GOT3 (cell line): ENCODE data around the gene C15orf61.
A peak's percentile ranks its signal among the peaks of the same experiment; 100 is the strongest.

Experiments
- DNase-seq: peaks from one replicate; lab custom pipeline; 2025; ENCODE audit warnings: mixed read lengths; lab: John Stamatoyannopoulos, UW

The C15orf61 gene

DNA sequence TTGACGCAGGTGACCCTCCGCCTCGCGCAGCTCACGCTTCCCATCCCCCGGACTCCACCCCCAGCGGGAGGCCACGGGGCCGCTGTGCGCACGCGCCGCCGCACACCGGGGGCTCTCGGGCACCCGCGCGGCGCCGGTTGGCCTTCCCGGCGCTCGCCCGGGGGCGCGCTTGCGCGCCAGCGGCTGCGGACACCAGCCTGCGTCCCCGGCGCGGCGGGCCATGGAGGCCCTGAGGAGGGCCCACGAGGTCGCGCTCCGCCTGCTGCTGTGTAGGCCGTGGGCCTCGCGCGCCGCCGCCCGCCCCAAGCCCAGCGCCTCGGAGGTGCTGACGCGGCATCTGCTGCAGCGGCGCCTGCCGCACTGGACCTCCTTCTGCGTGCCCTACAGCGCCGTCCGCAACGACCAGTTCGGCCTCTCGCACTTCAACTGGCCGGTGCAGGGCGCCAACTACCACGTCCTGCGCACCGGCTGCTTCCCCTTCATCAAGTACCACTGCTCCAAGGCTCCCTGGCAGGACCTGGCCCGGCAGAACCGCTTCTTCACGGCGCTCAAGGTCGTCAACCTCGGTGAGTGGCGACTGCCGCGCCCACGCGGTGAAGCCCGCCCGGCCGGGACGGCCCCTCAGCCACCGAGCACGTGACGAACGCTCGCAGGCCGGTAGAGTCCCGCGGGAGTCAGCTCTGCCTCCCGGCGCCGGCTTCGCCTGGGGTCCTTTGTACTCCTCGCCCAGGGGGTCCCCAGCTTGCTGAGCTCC lies at the start of gene C15orf61:
C15orf61 (plus strand) TSS at position 103 of the 754 bp plus-strand sequence; CDS start at position 221, 118 bp downstream.
- peak; percentile 73 for DNase-seq

DNA sequence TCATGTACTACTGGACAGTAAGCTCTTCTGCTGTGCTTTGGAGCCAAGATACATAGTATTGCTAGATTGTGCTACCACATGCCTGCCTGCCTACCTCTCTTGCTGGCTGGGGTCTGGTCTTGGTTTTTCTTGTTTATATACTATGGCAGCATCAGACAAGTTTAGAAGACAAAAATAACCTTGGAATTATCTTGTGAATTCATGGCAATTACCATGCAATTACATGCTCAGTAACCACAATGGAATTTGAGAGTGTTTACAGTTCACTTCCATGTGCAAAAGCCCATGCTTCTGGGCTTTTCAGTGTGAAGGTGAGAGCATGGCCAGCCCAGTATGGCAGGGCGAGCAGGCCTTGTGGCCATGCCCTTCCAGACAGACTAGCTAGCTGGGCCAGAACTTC lies 48.0 kb upstream of the C15orf61 start:
- no peak for DNase-seq

GRCh38 chr15:67474405-67475110 lies 46.4 kb upstream of the C15orf61 start:
- DNase-seq, result no peak

DNA sequence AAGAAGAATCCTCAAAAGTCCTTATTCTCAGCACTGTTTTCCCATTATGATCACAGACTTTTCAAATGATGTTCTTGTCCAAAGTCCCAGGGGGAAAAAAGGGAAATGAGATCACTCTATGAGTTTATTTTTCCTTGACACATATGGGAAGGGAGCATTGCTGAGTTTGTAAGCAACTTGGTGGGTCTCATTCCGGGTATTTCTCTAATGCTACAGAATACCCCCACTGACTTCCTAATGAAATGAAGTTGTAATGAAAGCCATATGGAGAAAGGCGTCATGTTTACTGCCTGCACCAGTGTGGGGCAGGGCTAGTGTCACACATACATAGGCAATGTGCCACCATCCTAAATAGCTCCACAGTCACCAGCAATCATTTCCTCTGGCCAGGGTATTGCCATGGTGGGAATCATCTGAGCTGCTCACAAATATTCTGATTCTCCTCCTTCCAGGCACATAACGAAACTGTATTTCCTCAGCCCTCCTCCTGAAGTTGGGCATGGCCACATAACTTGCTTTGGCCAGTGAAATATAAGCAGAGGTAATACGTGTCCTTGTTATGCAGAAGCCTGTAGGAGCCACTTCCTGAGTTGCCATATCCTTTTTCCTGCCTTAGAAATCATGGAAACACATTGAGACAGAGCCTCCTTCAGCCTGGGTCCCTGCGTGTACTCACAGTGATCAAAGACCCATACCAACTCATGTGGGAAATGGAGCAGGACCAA lies 41.0 kb upstream of the C15orf61 start:
- no peak for DNase-seq

- no peak for DNase-seq
Observed at GRCh38 chr15:67480741-67481140, 40.2 kb upstream of the C15orf61 start.

- DNase-seq, result no peak
Observed at GRCh38 chr15:67481680-67482079, 39.3 kb upstream of the C15orf61 start.

GRCh38 chr15:67495585-67495984 lies 25.3 kb upstream of the C15orf61 start:
- no peak for DNase-seq

DNA sequence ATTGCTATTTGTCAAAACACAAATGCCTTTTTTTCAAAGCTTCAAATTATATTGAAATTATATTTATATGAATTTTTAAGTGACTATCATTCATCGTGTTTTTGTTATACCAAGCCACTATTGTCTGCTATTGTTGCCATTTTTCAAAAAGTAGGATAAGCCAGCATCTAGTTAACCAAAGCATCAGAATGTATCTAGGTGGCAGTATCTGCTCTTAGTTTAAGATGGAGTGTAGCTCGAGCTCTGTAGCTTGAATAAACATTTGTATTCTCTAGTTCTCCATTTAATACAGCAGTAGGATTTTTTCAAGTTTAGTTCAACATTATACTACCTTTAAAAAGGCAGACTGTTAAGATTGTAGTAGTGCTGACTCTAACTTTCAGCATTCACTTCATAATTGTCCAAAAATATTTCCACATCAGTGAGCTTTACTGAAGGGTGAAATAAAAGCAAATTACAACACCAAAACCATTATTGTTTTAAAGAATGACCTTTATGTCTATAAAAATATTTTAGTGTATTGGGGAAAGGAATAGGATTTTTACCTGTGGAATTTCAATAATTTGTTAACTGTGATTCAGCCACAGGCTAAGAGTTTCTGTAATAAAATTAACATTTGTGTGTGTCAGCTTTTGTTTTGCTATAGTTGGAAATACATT lies 19.6 kb upstream of the C15orf61 start:
- DNase-seq, result no peak

DNA sequence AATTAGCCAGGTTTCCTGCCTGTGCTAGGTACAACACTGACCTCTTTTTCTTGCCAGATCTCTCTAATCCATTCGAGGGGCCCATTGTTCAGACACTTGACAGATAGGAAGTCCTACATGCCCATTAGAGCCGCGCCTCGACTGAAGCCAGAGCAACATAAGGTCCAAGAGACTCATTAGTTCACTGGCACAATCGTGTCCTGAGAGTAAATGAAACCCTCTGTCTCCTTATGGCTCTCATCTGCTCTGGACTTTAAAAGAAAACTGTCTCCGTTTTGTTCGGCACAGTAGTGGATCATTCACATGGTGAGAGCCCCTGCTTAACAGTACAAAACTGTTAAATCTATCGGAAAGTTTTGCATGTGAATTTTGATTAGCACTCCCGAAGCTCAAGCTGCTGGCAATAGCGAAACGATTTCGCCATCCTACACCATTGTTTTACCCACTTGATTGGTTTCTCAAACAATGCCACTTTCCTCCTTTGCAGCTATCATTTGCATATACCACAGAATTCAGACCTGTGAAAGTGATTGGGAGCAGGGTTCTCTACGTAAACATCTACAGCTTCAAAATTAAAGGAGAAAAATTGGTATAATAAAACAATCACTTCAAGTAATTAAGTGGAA lies 19.0 kb upstream of the C15orf61 start:
- DNase-seq, result no peak

- no peak for DNase-seq
Observed at GRCh38 chr15:67504056-67504455, 16.9 kb upstream of the C15orf61 start.

GRCh38 chr15:67504796-67505195 lies 16.1 kb upstream of the C15orf61 start:
- DNase-seq, result no peak

DNA sequence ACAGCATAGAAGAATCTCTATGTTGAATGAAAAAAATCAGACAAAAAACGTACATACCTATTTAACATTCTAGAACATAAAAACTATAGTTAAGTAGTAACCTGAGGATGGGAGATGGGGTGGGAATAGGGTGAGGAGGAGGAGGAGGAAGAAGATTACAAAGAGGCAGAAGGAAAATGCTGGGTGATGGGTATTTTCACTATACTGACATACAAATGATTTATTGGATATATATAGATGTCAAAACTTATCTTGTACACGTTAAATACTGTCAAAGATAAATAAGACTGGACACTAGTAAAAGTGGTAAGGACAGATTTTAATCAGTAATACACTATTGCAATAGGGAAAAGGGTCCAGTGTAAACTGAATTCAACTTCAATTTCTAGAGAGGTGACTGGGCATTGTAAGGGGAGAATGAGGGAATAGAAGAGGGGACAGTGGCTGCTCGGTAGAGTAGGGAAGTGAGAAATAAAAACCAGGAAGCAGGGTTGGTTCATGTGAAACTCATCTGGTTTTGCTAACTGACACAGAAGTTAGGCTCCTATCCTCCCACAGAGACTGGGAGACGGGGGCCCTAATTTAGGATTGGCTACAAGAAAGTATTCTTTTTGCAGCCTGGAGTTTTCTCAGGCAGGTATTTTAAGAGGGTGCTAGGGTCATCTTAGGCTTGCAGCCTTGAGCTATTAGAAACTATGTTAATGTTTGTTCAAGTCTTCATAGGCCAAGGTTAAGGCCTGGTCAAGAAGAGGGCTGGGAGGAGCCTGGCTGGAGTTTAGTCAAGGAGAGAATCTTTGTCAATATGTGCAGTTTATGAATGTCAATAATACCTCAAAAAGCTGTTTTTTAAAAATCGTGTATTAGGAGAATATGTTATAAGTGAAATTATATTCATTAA lies 15.0 kb upstream of the C15orf61 start:
- no peak for DNase-seq

DNA sequence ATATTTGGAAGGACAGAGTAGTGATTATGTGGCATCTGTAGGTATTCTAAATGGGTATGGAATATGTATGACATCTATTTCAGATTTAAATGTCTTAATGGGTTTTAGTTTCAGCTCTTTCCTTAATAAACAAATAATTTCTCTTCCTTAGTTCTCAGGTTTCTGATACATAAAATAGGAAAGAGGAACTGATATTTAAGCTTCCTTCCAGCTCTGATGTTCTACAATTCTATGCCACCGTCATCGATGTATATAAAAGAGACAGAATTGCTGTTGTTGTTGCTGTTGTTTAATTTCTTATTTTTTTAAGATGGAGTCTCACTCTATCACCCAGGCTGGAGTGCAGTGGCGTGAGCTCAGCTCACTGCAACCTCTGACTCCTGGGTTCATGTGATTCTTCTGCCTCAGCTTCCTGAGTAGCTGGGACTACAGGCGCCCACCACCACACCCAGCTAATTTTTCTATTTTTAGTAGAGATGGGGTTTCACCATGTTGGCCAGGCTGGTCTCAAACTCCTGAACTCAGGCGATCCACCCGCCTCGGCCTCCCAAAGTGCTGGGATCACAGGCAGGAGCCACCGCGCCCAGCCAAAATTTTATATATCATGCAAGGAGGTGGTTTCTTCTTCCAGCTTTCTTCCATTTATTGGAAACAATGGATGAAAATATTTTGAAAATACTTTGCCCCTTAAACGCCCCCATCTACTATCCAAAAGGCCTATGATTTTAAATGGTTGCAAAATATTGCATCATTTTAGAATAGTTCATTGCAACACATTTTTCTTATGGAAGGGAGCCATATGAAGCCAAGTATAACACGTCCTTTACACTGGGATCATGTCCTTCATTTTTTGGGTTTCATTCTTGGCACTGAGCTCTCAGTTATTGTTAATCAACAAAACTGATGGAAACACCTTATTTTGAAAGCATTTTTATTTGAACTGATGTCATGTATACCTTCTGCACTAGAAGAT lies 13.9 kb upstream of the C15orf61 start:
- no peak for DNase-seq

DNA sequence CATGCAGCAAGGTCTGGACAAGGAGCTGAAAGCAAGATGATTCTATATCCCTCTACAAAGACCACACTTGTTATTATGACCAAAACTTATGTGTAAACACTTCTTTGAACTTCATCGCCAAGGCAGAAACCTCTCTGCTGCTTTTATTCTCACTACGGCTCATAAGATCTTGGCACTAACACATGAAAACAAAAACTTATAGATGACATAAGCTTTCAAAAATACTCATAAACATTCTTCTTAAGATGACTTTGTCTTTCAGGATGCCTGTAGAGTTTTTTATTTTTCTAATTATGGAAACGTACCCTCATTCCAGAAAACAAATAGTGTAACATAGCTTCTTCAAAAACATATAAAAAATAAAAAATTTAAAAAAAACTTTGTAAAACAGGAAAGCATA lies 12.5 kb upstream of the C15orf61 start:
- no peak for DNase-seq

- DNase-seq, result no peak
Observed at GRCh38 chr15:67509918-67510317, 11.0 kb upstream of the C15orf61 start.

GRCh38 chr15:67510597-67511190 lies 10.2 kb upstream of the C15orf61 start:
- no peak for DNase-seq

GRCh38 chr15:67511606-67512005 lies 9.3 kb upstream of the C15orf61 start:
- no peak for DNase-seq

GRCh38 chr15:67512140-67512539 lies 8.8 kb upstream of the C15orf61 start:
- no peak for DNase-seq
